A549 treated with Mapracorat at 1 μM for 4 hours (cell line): Measurements from ENCODE around the gene BOD1. TPM values are rescaled to one million over a fixed set of nuclear protein-coding genes. Genes with fewer than 3 reads are reported as not detected.

Source experiments
- total RNA-seq: library from RNA; stranded (reverse); fragments of 200-300 nt; extraction: Qiagen RNA extraction; gene quantifications from 5 replicates; pipeline ENCODE4 v1.2.3, GENCODE V29; 2022

BOD1 gene
- total RNA-seq = 66.0 to 70.9 TPM (median 68.6 TPM) in 5 replicates

DNA sequence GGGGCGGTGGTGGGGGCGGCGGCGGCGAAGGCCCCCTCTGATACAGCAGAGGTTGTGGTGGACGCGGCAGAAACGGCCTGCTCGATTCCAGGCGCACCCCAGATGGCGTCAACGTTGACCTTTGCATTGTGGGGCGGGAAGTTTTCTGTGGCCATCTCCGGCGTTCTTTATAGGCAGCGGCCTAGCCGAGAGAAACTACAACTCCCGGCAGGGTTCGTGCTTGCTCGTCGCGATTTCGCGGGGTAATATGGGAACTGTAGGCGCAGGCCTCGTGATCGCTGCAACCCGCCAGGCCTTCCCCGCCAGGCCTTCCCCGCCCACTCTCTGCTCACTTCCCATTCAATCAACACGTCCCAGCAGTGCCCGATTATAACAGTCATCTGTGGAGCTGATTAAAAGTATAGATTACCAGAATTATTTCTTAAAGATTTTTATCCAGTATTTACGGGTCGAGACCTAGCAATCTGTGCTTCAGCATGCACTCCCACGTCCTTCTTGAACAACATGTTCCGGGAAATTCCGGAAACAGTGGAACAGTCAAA is at the start of gene BOD1:
TSS of gene BOD1 (minus strand) at position 74 of the 542 bp plus-strand sequence. CDS start 214 bp downstream, outside the sequence.

